Body of pancreas (tissue), 4 donors: Measurements from ENCODE around the gene CMTM3. TPM values are rescaled to one million over a fixed set of nuclear protein-coding genes. Genes with fewer than 3 reads are reported as not detected.

Experiments
- ATAC-seq: fragments of 150-250 bp; one replicate; pipeline ENCODE4 v1.9.1; 2016
- DNase-seq, 4 donors: peaks; one replicate each; pipeline ENCODE4 v3.0.0-alpha.2; 2019
- H3K27ac ChIP-seq, 4 donors: fragments of 200-600 bp; sonication (generic); 1 replicate in 3 of 4; 2 replicates in 1 of 4; pipeline versions ENCODE4 v1.5.1 to v1.6.1; 2016 to 2019; ENCODE audit warnings: mild to moderate bottlenecking in 1 of 4, mixed read lengths in 1 of 4, moderate library complexity in 1 of 4
- H3K27me3 ChIP-seq, 2 donors: fragments of 200-600 bp; sonication (generic); one replicate each; pipeline ENCODE4 v1.6.0; 2016; ENCODE audit warnings: mild to moderate bottlenecking in 1 of 2
- H3K36me3 ChIP-seq, 2 donors: fragments of 200-600 bp; sonication (generic); replicated peaks in 1 of 2; 2 replicates each; pipeline ENCODE4 v1.5.1; 2016; ENCODE audit warnings: low read depth in 2 of 2; ENCODE audit not compliant: insufficient read depth in 1 of 2
- H3K4me1 ChIP-seq: fragments of 200-600 bp; sonication (generic); one replicate; pipeline ENCODE4 v1.6.0; 2016
- H3K4me3 ChIP-seq, 2 donors: fragments of 200-600 bp; sonication (generic); 1 replicate in 1 of 2; 2 replicates in 1 of 2; pipeline ENCODE4 v1.5.1; 2016 to 2019
- H3K9me3 ChIP-seq, 3 donors: fragments of 200-600 bp; sonication (generic); 1 replicate in 2 of 3; 2 replicates in 1 of 3; pipeline ENCODE4 v1.5.1; 2016
- CTCF ChIP-seq, 7 experiments: fragments of 450-650 bp in 4 of 7; fragments of 200-600 bp in 3 of 7; sonication (generic) in 3 of 7; IDR thresholded peaks; one replicate each; pipeline ENCODE4 v1.5.1; 2016 to 2019; ENCODE audit warnings: antibody characterized with exemption in 7 of 7
- POLR2A ChIP-seq, 3 donors: fragments of 450-650 bp; IDR thresholded peaks; one replicate each; pipeline ENCODE4 v1.6.1; 2016; ENCODE audit warnings: antibody characterized with exemption in 3 of 3, mild to moderate bottlenecking in 2 of 3
- WGBS, 2 donors: methylation state at CpG; one replicate each; pipeline ENCODE4 v1.1.5; 2017; 5-methylcytosine and 5-hydroxymethylcytosine counted together
- intact Hi-C: fragments of 100-400 bp; cut with DNase I; formaldehyde crosslinking; loops from one replicate; pipeline ENCODE4 v1.15.1; 2023
- total RNA-seq, 2 donors: library from RNA; depleted of rRNA; stranded (reverse); fragments of >200 nt; gene quantifications; one replicate each; pipeline ENCODE4 v1.1.0, GENCODE V29; 2016

The CMTM3 gene
- total RNA-seq, 2 donors from 2014 or later: 4.3 to 6.0 TPM

GRCh38 chr16:66596986-66597848 lies 7.3 kb upstream of the CMTM3 start:
- WGBS, 2 donors: 81 to 83% methylated on average over 5 of the region's 5 CpGs
- DNase-seq (no peak), ATAC-seq (no peak)
- TF ChIP-seq POLR2A (IDR thresholded peaks at IDR 0.05) (no peak), CTCF (IDR thresholded peaks at IDR 0.05) (no peak)
- intact Hi-C loops: no loop called here
- Histone ChIP-seq H3K27me3 (no peaks in the 10 kb centered on the region), H3K4me1 (no peaks in the 10 kb centered on the region), H3K27ac (no peak overlapping the region), H3K36me3 (no peaks in the 10 kb centered on the region), H3K4me3 (no peak overlapping the region), H3K9me3 (no peaks in the 10 kb centered on the region)

GRCh38 chr16:66598111-66598510 lies 6.4 kb upstream of the CMTM3 start:
- WGBS, 2 donors: 85 to 88% methylated on average over 3 of the region's 3 CpGs
- DNase-seq (no peak), ATAC-seq (no peak)
- Histone ChIP-seq H3K27ac (no peak overlapping the region), H3K27me3 (no peaks in the 10 kb centered on the region), H3K9me3 (no peaks in the 10 kb centered on the region), H3K36me3 (no peaks in the 10 kb centered on the region), H3K4me3 (no peak overlapping the region), H3K4me1 (no peaks in the 10 kb centered on the region)
- intact Hi-C loops: no loop called here
- TF ChIP-seq CTCF (IDR thresholded peaks at IDR 0.05) (no peak), POLR2A (IDR thresholded peaks at IDR 0.05) (no peak)

GRCh38 chr16:66599726-66600125 lies 4.8 kb upstream of the CMTM3 start:
- ATAC-seq: no peak
- intact Hi-C loops: loop anchor here (10.0 kb wide), 2 partner anchors 195 to 265 kb away; no protein-coding TSS in a partner anchor
- WGBS, 2 donors: 91 to 96% methylated on average over 4 of the region's 4 CpGs

GRCh38 chr16:66600477-66600876 lies 4.0 kb upstream of the CMTM3 start:
- peaks cover 13% of the 10 kb centered on the region for H3K4me1 ChIP-seq

More at GRCh38 chr16:66599726-66600125, 4.8 kb upstream of the CMTM3 start:
- no peaks in the 10 kb centered on the region for H3K9me3 ChIP-seq
- no peaks in the 10 kb centered on the region for H3K36me3 ChIP-seq
- peaks cover 6% of the 10 kb centered on the region for H3K4me1 ChIP-seq
- DNase-seq: no peak
- H3K27me3 ChIP-seq: no peaks in the 10 kb centered on the region
- no peak overlapping the region for H3K27ac ChIP-seq
- no peak overlapping the region for H3K4me3 ChIP-seq
- no peak for TF ChIP-seq CTCF (IDR thresholded peaks at IDR 0.05)
- no peak for TF ChIP-seq POLR2A (IDR thresholded peaks at IDR 0.05)

More at GRCh38 chr16:66600477-66600876, 4.0 kb upstream of the CMTM3 start:
- DNase-seq: no peak
- intact Hi-C loops: loop anchor here (10.0 kb wide), 2 partner anchors 196 to 264 kb away; no protein-coding TSS in a partner anchor
- H3K27ac ChIP-seq: no peak overlapping the region
- WGBS, 2 donors: 94 to 100% methylated on average over 1 of the region's 1 CpG
- H3K27me3 ChIP-seq: peaks cover 0 to 4% of the 10 kb centered on the region in 2 donors
- TF ChIP-seq POLR2A (IDR thresholded peaks at IDR 0.05) (no peak), CTCF (IDR thresholded peaks at IDR 0.05) (no peak)
- H3K9me3 ChIP-seq: no peaks in the 10 kb centered on the region
- H3K36me3 ChIP-seq: no peaks in the 10 kb centered on the region
- H3K4me3 ChIP-seq: no peak overlapping the region
- no peak for ATAC-seq
